Measurements from ENCODE around the gene HOXD4.

DNA sequence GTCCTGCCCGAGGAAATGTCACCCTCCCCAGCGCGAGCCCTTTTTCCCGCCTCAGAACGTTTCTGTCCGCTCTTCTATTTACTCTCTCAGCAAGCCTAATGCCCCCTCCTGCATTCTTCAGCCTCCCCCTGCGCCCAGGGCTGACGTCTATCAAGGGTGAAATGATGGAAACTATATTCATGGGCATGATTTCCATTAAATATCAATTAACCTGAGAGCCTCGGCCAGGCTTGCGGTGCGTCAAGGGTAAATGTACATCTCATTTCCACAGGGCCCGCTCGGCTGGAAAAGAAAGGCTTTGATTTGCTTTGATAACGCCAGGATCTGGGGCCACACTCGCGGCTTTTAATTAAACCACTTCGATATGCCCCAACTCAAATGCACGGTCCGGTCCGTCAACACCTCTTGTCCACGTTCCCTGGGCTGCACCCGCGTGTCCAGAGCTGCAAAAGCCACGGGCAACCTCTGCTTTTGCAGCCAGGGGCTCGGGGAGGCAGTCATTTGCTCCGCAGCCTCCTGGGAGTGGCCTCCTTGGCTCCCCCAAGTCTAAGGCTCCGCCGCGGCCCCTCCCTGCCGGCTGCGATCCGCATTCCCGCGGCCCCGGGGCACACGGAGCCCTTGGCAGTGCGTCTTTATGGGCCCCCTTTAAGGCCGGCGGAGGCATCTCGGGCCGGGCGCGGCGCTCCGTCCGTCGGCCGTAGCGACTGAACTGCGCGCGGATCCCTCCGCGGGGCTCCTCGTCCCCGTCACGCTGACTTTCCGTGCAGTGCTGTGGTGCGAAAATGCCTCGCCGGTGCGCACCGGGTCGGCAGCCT is 22.2 kb upstream of the HOXD4 start, which contains the start of gene HOXD8:
- TF ChIP-seq POLR2A (IDR thresholded peaks at IDR 0.05): peak in 1 of 2 donors; percentile 19
- TF ChIP-seq, protein P1, sequence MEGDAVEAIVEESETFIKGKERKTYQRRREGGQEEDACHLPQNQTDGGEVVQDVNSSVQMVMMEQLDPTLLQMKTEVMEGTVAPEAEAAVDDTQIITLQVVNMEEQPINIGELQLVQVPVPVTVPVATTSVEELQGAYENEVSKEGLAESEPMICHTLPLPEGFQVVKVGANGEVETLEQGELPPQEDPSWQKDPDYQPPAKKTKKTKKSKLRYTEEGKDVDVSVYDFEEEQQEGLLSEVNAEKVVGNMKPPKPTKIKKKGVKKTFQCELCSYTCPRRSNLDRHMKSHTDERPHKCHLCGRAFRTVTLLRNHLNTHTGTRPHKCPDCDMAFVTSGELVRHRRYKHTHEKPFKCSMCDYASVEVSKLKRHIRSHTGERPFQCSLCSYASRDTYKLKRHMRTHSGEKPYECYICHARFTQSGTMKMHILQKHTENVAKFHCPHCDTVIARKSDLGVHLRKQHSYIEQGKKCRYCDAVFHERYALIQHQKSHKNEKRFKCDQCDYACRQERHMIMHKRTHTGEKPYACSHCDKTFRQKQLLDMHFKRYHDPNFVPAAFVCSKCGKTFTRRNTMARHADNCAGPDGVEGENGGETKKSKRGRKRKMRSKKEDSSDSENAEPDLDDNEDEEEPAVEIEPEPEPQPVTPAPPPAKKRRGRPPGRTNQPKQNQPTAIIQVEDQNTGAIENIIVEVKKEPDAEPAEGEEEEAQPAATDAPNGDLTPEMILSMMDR (IDR thresholded peaks at IDR 0.05 in 4 of 5, conservative IDR thresholded peaks at IDR 0.05 in 1 of 5): no peak
